ENCODE data around the gene PIK3CG.
"Not testable (repeated sequence)": the region's sequence is repeated elsewhere in the genome, so short reads cannot be mapped to it uniquely, and the experiment has no call there.

The PIK3CG gene

DNA sequence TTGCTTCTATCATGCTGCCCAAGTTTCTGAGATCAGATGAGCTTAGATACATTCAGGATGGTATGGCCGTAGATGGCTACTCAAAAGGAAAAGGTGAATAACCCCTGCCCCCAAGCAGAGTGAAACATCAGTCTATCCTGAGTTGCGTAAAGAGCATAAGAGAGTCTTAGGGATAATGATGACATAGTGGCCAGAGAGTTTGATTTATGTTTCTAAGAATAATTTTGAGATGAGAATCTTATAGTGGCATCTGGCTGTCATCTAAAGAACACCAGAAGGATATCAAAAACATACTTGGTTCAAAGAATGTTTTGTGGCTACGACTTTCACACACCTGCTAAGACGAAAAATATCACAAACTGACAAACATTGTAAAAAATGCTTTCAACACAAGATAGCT is 20.6 kb downstream of the PIK3CG start:
- no peaks in the 10 kb centered on the region for H3K9me3 ChIP-seq (ENCODE audit: control insufficient read depth in 5 of 5, low read length in 5 of 5)
- no peak overlapping the region for H3K9ac ChIP-seq (ENCODE audit: low read length in 5 of 5)
- H3K4me1 ChIP-seq (ENCODE audit: control insufficient read depth in 5 of 5, insufficient read depth in 5 of 5, low read length in 5 of 5) = peaks cover 0 to 7% (median 0%) of the 10 kb centered on the region in 5 donors
- peaks cover 0 to 32% (median 7%) of the 10 kb centered on the region in 5 donors for H3K36me3 ChIP-seq (ENCODE audit: control insufficient read depth in 5 of 5, insufficient read depth in 5 of 5, low read length in 5 of 5)
- H3K27me3 ChIP-seq (ENCODE audit: control insufficient read depth in 5 of 5, insufficient read depth in 4 of 5, low read length in 5 of 5) = no peaks in the 10 kb centered on the region
- no peak overlapping the region for H3K27ac ChIP-seq (ENCODE audit: low read depth, low read length)
- H3K4me3 ChIP-seq (ENCODE audit: low read depth in 1 of 5, low read length in 5 of 5) = no peak overlapping the region

- no peak overlapping the region for H3K27ac ChIP-seq (ENCODE audit: low read depth, low read length)
- peaks cover 0 to 7% (median 0%) of the 10 kb centered on the region in 5 donors for H3K4me1 ChIP-seq (ENCODE audit: control insufficient read depth in 5 of 5, insufficient read depth in 5 of 5, low read length in 5 of 5)
- no peak overlapping the region for H3K4me3 ChIP-seq (ENCODE audit: low read depth in 1 of 5, low read length in 5 of 5)
- no peaks in the 10 kb centered on the region for H3K27me3 ChIP-seq (ENCODE audit: control insufficient read depth in 5 of 5, insufficient read depth in 4 of 5, low read length in 5 of 5)
- peaks cover 0 to 41% (median 7%) of the 10 kb centered on the region in 5 donors for H3K36me3 ChIP-seq (ENCODE audit: control insufficient read depth in 5 of 5, insufficient read depth in 5 of 5, low read length in 5 of 5)
- no peak overlapping the region for H3K9ac ChIP-seq (ENCODE audit: low read length in 5 of 5)
- no peaks in the 10 kb centered on the region for H3K9me3 ChIP-seq (ENCODE audit: control insufficient read depth in 5 of 5, low read length in 5 of 5)
Observed at GRCh38 chr7:106887421-106887820, 22.3 kb downstream of the PIK3CG start.

- Histone ChIP-seq H3K27ac (ENCODE audit: low read depth, low read length) (no peak overlapping the region), H3K36me3 (ENCODE audit: control insufficient read depth in 5 of 5, insufficient read depth in 5 of 5, low read length in 5 of 5) (peaks cover 0 to 35% (median 7%) of the 10 kb centered on the region in 5 donors), H3K4me1 (ENCODE audit: control insufficient read depth in 5 of 5, insufficient read depth in 5 of 5, low read length in 5 of 5) (peaks cover 0 to 7% (median 0%) of the 10 kb centered on the region in 5 donors), H3K9me3 (ENCODE audit: control insufficient read depth in 5 of 5, low read length in 5 of 5) (no peaks in the 10 kb centered on the region), H3K9ac (ENCODE audit: low read length in 5 of 5) (no peak overlapping the region), H3K27me3 (ENCODE audit: control insufficient read depth in 5 of 5, insufficient read depth in 4 of 5, low read length in 5 of 5) (no peaks in the 10 kb centered on the region), H3K4me3 (ENCODE audit: low read depth in 1 of 5, low read length in 5 of 5) (no peak overlapping the region)
Observed at GRCh38 chr7:106888204-106888603, 23.1 kb downstream of the PIK3CG start.

DNA sequence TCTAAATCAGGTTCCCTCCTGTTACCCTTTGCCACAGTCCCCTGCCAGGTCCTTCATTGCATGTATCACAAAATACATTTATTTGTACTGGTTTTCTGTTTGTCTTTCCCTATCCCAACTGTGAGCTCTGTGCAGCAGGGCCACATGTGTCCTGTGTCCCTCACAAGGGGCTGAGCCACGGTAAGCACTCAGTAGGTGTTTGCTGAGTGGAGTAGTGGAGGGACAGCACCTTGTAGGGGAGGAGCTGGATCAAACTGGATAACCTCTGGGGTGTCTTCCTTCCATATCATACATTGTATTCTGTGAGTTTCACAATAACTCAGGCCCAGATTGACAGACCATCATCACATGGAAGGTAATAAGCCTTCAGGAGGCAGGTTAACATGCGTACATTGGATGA is 25.9 kb downstream of the PIK3CG start:
- H3K27me3 ChIP-seq (ENCODE audit: control insufficient read depth in 5 of 5, insufficient read depth in 4 of 5, low read length in 5 of 5) = no peaks in the 10 kb centered on the region
- H3K9ac ChIP-seq (ENCODE audit: low read length in 5 of 5) = no peak overlapping the region
- H3K27ac ChIP-seq (ENCODE audit: low read depth, low read length) = no peak overlapping the region
- peaks cover 0 to 21% (median 2%) of the 10 kb centered on the region in 5 donors for H3K36me3 ChIP-seq (ENCODE audit: control insufficient read depth in 5 of 5, insufficient read depth in 5 of 5, low read length in 5 of 5)
- H3K4me1 ChIP-seq (ENCODE audit: control insufficient read depth in 5 of 5, insufficient read depth in 5 of 5, low read length in 5 of 5) = peaks cover 0 to 7% (median 0%) of the 10 kb centered on the region in 5 donors
- no peak overlapping the region for H3K4me3 ChIP-seq (ENCODE audit: low read depth in 1 of 5, low read length in 5 of 5)
- no peaks in the 10 kb centered on the region for H3K9me3 ChIP-seq (ENCODE audit: control insufficient read depth in 5 of 5, low read length in 5 of 5)

- no peaks in the 10 kb centered on the region for H3K27me3 ChIP-seq (ENCODE audit: control insufficient read depth in 5 of 5, insufficient read depth in 4 of 5, low read length in 5 of 5)
- H3K4me1 ChIP-seq (ENCODE audit: control insufficient read depth in 5 of 5, insufficient read depth in 5 of 5, low read length in 5 of 5) = peaks cover 0 to 7% (median 0%) of the 10 kb centered on the region in 5 donors
- peaks cover 0 to 17% (median 2%) of the 10 kb centered on the region in 5 donors for H3K36me3 ChIP-seq (ENCODE audit: control insufficient read depth in 5 of 5, insufficient read depth in 5 of 5, low read length in 5 of 5)
- no peak overlapping the region for H3K27ac ChIP-seq (ENCODE audit: low read depth, low read length)
- no peak overlapping the region for H3K9ac ChIP-seq (ENCODE audit: low read length in 5 of 5)
- no peak overlapping the region for H3K4me3 ChIP-seq (ENCODE audit: low read depth in 1 of 5, low read length in 5 of 5)
- H3K9me3 ChIP-seq (ENCODE audit: control insufficient read depth in 5 of 5, low read length in 5 of 5) = no peaks in the 10 kb centered on the region
Observed at GRCh38 chr7:106891548-106892410, 26.7 kb downstream of the PIK3CG start.

GRCh38 chr7:106893591-106893990 is 28.5 kb downstream of the PIK3CG start:
- Histone ChIP-seq H3K4me1 (ENCODE audit: control insufficient read depth in 5 of 5, insufficient read depth in 5 of 5, low read length in 5 of 5) (no peaks in the 10 kb centered on the region), H3K27ac (ENCODE audit: low read depth, low read length) (no peak overlapping the region), H3K9ac (ENCODE audit: low read length in 5 of 5) (no peak overlapping the region), H3K27me3 (ENCODE audit: control insufficient read depth in 5 of 5, insufficient read depth in 4 of 5, low read length in 5 of 5) (no peaks in the 10 kb centered on the region), H3K4me3 (ENCODE audit: low read depth in 1 of 5, low read length in 5 of 5) (no peak overlapping the region), H3K9me3 (ENCODE audit: control insufficient read depth in 5 of 5, low read length in 5 of 5) (no peaks in the 10 kb centered on the region), H3K36me3 (ENCODE audit: control insufficient read depth in 5 of 5, insufficient read depth in 5 of 5, low read length in 5 of 5) (peaks cover 0 to 14% (median under 1%) of the 10 kb centered on the region in 5 donors)

- no peaks in the 10 kb centered on the region for H3K27me3 ChIP-seq (ENCODE audit: control insufficient read depth in 5 of 5, insufficient read depth in 4 of 5, low read length in 5 of 5)
- no peak overlapping the region for H3K9ac ChIP-seq (ENCODE audit: low read length in 5 of 5)
- H3K27ac ChIP-seq (ENCODE audit: low read depth, low read length) = no peak overlapping the region
- no peaks in the 10 kb centered on the region for H3K4me1 ChIP-seq (ENCODE audit: control insufficient read depth in 5 of 5, insufficient read depth in 5 of 5, low read length in 5 of 5)
- H3K36me3 ChIP-seq (ENCODE audit: control insufficient read depth in 5 of 5, insufficient read depth in 5 of 5, low read length in 5 of 5) = peaks cover 0 to 14% (median 0%) of the 10 kb centered on the region in 5 donors
- H3K4me3 ChIP-seq (ENCODE audit: low read depth in 1 of 5, low read length in 5 of 5) = no peak overlapping the region
- H3K9me3 ChIP-seq (ENCODE audit: control insufficient read depth in 5 of 5, low read length in 5 of 5) = no peaks in the 10 kb centered on the region
Observed at GRCh38 chr7:106895246-106895864, 30.3 kb downstream of the PIK3CG start.

DNA sequence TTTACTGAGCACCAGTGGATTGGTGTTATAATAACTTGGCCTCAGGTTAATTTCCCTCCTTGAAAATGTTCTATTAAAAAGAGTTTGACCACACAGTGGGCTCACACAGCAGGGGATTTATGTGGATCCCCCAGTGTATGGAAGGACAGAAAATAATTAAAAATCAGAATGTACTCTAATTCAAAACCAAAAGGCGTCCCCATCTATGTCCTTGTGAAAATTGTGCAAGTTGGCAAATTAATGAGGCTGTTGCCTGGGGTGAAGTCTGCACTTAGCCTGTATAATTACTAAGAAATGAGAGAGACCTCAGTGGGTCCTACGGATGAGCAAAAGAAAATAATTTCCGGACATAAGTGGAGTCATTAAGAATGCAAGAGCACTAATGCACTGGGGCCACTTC is 31.1 kb downstream of the PIK3CG start:
- Histone ChIP-seq H3K9ac (ENCODE audit: low read length in 5 of 5) (no peak overlapping the region), H3K27ac (ENCODE audit: low read depth, low read length) (no peak overlapping the region), H3K36me3 (ENCODE audit: control insufficient read depth in 5 of 5, insufficient read depth in 5 of 5, low read length in 5 of 5) (peaks cover 0 to 6% (median 0%) of the 10 kb centered on the region in 5 donors), H3K4me1 (ENCODE audit: control insufficient read depth in 5 of 5, insufficient read depth in 5 of 5, low read length in 5 of 5) (no peaks in the 10 kb centered on the region), H3K9me3 (ENCODE audit: control insufficient read depth in 5 of 5, low read length in 5 of 5) (no peaks in the 10 kb centered on the region), H3K27me3 (ENCODE audit: control insufficient read depth in 5 of 5, insufficient read depth in 4 of 5, low read length in 5 of 5) (no peaks in the 10 kb centered on the region), H3K4me3 (ENCODE audit: low read depth in 1 of 5, low read length in 5 of 5) (no peak overlapping the region)

DNA sequence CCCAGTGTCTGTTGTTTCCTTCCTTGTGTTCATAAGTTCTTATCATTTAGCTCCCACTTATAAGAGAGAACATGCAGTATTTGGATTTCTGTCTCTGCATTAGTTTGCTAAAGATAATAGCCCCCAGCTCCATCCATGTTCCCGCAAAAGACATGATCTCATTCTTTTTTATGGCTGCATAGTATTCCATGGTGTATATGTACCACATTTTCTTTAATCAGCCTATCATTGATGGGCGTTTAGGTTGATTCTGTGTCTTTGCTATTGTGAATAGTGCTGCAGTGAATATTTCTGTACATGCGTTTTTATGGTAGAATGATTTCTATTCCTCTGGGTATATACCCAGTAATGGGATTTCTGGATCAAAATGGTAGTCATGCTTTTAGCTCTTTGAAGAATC is 32.5 kb downstream of the PIK3CG start:
- not testable (repeated sequence) for H3K9me3 ChIP-seq (ENCODE audit: control insufficient read depth in 5 of 5, low read length in 5 of 5); H3K4me3 ChIP-seq (ENCODE audit: low read depth in 1 of 5, low read length in 5 of 5); H3K27me3 ChIP-seq (ENCODE audit: control insufficient read depth in 5 of 5, insufficient read depth in 4 of 5, low read length in 5 of 5); H3K36me3 ChIP-seq (ENCODE audit: control insufficient read depth in 5 of 5, insufficient read depth in 5 of 5, low read length in 5 of 5); H3K27ac ChIP-seq (ENCODE audit: low read depth, low read length); H3K9ac ChIP-seq (ENCODE audit: low read length in 5 of 5); H3K4me1 ChIP-seq (ENCODE audit: control insufficient read depth in 5 of 5, insufficient read depth in 5 of 5, low read length in 5 of 5)

DNA sequence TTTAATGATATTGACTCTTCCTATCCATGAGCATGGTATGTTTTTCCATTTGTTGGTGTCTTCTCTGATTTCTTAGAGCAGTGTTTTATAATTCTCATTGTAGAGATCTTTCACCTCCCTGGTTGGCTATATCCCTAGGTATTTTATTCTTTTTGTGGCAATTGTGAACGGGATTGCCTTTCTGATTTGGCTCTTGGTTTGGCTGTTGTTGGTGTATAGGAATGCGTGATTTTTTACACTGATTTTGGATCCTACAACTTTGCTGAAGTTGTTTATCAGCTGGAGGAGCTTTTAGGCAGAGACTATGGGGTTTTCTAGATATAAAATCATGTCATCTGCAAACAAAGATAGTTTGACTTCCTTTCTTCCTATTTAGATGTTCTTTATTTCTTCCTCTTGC is 33.9 kb downstream of the PIK3CG start:
- H3K4me1 ChIP-seq (ENCODE audit: control insufficient read depth in 5 of 5, insufficient read depth in 5 of 5, low read length in 5 of 5); H3K27me3 ChIP-seq (ENCODE audit: control insufficient read depth in 5 of 5, insufficient read depth in 4 of 5, low read length in 5 of 5); H3K36me3 ChIP-seq (ENCODE audit: control insufficient read depth in 5 of 5, insufficient read depth in 5 of 5, low read length in 5 of 5); H3K9me3 ChIP-seq (ENCODE audit: control insufficient read depth in 5 of 5, low read length in 5 of 5); H3K9ac ChIP-seq (ENCODE audit: low read length in 5 of 5); H3K4me3 ChIP-seq (ENCODE audit: low read depth in 1 of 5, low read length in 5 of 5); H3K27ac ChIP-seq (ENCODE audit: low read depth, low read length): not testable (repeated sequence)
